Karpas-422 (cell line): Measurements from ENCODE around the gene POLN. TPM values are rescaled to one million over a fixed set of nuclear protein-coding genes. Genes with fewer than 3 reads are reported as not detected.

Source experiments
- DNase-seq: peaks from one replicate; pipeline ENCODE4 v3.0.0-alpha.2; 2015
- H2AFZ ChIP-seq: fragments of 200-600 bp; sonication (generic); 2 replicates; pipeline ENCODE4 v1.6.1; 2014; ENCODE audit warnings: antibody characterized with exemption, low read length, mixed read lengths
- H3K27ac ChIP-seq: fragments of 200-600 bp; sonication (generic); 2 replicates; pipeline ENCODE4 v1.5.1; 2014; ENCODE audit warnings: mild to moderate bottlenecking, low read length, moderate library complexity
- H3K27me3 ChIP-seq: fragments of 200-600 bp; sonication (generic); 2 replicates; pipeline ENCODE4 v1.6.1; 2014; ENCODE audit warnings: low read length, mixed read lengths
- H3K36me3 ChIP-seq: fragments of 200-600 bp; sonication (generic); 2 replicates; pipeline ENCODE4 v1.6.1; 2014; ENCODE audit warnings: low read length, mixed read lengths; ENCODE audit not compliant: insufficient read depth
- H3K4me1 ChIP-seq: fragments of 200-600 bp; sonication (generic); 2 replicates; pipeline ENCODE4 v1.6.1; 2014; ENCODE audit warnings: mild to moderate bottlenecking, low read length, mixed read lengths
- H3K4me2 ChIP-seq: fragments of 200-600 bp; sonication (generic); 2 replicates; pipeline ENCODE4 v1.6.1; 2014; ENCODE audit warnings: low read length, low read depth, mild to moderate bottlenecking; ENCODE audit not compliant: poor library complexity, severe bottlenecking
- H3K4me3 ChIP-seq: fragments of 200-600 bp; sonication (generic); 2 replicates; pipeline ENCODE4 v1.5.1; 2014; ENCODE audit warnings: mild to moderate bottlenecking, antibody characterized with exemption, low read length, mixed read lengths
- H3K79me2 ChIP-seq: fragments of 200-600 bp; sonication (generic); 2 replicates; pipeline ENCODE4 v1.6.1; 2014; ENCODE audit warnings: mild to moderate bottlenecking, low read length, mixed read lengths
- H3K9ac ChIP-seq: fragments of 200-600 bp; sonication (generic); 2 replicates; pipeline ENCODE4 v1.6.0; 2014; ENCODE audit warnings: low read length
- H3K9me2 ChIP-seq: fragments of 200-600 bp; sonication (generic), shearing (Covaris generic); replicated peaks from 2 replicates; pipeline ENCODE4 v1.6.0; 2014; ENCODE audit warnings: mild to moderate bottlenecking, low read length, moderate library complexity; ENCODE audit not compliant: insufficient read depth
- H3K9me3 ChIP-seq: fragments of 300-700, 200-600 bp; sonication (generic); 2 replicates; pipeline ENCODE4 v1.6.1; 2014; ENCODE audit warnings: low read length, mixed read lengths
- H4K20me1 ChIP-seq: fragments of 200-600 bp; sonication (generic); 2 replicates; pipeline ENCODE4 v1.6.1; 2014; ENCODE audit warnings: mild to moderate bottlenecking, antibody characterized with exemption, low read length, low read depth; ENCODE audit not compliant: insufficient read depth
- total RNA-seq: library from RNA; depleted of rRNA; stranded (reverse); fragments of >200 nt; shearing (Covaris generic); gene quantifications from 2 replicates; pipeline ENCODE4 v1.2.3, GENCODE V29; 2014; ENCODE audit warnings: low replicate concordance

Gene POLN
- total RNA-seq, 1 experiment from 2014 or later, result 4.3 TPM

DNA sequence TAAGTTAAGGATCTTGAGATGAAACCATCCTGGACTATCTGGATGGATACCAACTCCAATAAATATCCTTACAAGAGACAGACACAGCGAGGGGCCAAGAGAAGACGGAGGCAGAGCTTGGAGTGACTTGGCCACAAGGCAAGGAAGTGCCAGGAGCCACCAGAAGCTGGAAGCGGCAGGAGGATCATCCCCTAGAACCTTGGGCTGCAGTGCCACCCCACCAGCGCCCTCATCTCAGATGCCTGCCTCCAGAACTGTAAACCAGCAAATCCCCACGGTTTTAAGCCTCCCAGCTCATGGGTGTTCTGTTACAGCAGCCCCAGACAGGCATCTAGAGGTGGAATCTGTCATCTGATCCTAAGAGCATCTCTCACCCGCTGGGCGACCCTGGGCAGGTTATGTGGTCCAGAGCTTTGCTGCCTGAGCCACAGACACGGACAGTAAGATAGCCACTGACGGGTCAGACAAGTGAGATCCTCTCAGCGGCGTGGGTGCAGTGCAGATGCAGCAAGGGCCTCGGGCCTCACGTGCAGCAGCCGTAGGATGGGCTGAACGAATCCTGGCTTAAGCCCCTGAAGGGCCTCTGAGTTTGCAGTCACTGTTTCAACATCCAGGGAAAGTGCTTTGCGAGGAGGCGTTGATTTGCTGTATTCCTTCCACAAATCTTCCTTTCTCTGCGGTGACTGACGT, 45.1 kb upstream of the POLN start:
- Histone ChIP-seq H3K27ac (no peak overlapping the region), H4K20me1 (no peaks in the 10 kb centered on the region), H3K36me3 (no peaks in the 10 kb centered on the region), H3K27me3 (no peaks in the 10 kb centered on the region), H3K4me3 (no peak overlapping the region), H3K4me2 (no peak overlapping the region), H2AFZ (no peak overlapping the region), H3K9me3 (no peaks in the 10 kb centered on the region), H3K79me2 (no peaks in the 10 kb centered on the region), H3K9ac (no peak overlapping the region), H3K4me1 (peaks cover 33% of the 10 kb centered on the region), H3K9me2 (no peaks in the 10 kb centered on the region)
- DNase-seq, result no peak

DNA sequence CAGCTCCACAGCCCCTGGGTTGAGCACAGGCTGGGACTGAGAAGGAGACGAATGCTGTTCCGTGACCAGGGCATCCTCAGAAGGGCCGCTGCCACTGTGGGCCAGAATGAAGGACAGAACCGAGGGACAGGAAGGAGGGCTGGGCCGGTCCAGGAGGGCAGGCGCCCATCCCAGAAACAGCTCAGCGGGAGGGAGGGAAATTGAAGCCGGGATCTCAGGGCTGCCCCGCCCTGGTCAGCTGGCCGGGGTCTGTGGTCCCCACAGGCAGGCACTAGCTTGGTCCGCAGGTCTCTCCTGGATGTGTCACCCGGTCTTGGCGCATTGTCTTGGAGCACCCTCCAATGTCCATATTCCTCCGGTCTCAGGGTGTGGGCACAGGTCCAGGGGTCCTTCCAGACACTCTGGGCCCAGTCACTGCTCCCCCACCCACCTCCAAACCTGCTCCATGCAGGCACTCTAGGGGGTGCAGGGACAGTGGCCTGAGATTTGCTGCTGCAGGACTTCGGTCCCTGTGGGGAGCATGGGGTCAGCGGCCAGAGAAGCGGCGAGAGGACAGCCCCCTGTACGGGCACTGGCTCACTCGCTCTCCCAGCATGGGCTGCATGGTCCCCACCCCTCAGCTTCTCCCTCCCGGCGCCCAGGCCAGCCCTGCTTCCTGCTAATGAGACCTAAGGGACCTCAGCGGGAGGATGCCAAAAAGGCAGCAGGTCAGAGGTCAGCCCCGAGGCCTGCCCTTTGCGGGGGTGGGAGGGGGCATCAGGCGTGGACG, 43.9 kb upstream of the POLN start:
- Histone ChIP-seq H3K79me2 (no peaks in the 10 kb centered on the region), H2AFZ (no peak overlapping the region), H3K4me2 (no peak overlapping the region), H3K9me2 (no peaks in the 10 kb centered on the region), H3K4me1 (peaks cover 29% of the 10 kb centered on the region), H3K9ac (no peak overlapping the region), H4K20me1 (no peaks in the 10 kb centered on the region), H3K36me3 (no peaks in the 10 kb centered on the region), H3K9me3 (no peaks in the 10 kb centered on the region), H3K27ac (no peak overlapping the region), H3K4me3 (no peak overlapping the region), H3K27me3 (no peaks in the 10 kb centered on the region)
- no peak for DNase-seq

DNA sequence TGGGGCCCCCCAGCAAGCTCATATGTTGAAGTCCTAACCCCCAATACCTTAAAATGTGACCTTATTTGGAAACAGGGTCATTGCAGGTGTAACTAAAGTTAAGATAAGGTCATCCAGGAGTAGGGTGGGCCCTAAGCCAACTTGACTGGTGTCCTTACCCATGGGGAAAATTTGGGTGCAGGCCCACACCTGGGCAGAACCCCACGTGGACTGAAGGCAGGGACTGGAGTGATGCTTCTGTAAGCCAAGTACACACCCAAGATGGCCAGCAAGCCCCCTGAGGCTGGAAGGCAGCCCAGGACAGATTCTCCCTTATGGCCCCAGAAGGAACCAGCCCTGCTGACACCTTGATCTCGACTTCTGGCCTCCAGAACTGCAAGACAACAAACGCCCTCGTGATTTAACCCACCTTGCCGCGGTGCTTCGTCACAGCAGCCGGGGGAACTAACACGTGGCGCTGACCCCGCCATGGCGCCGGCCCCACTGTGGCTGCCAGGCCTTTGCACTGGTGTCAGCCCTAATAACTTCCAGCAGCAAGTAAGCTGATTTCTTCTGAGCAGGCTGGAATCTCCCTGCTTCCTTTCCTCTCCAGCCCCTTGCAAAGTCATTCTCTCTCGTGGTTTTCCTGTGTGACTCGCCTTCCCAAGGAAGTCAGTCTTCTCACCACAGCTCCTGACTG, 43.2 kb upstream of the POLN start:
- no peaks in the 10 kb centered on the region for H3K36me3 ChIP-seq
- H3K27me3 ChIP-seq, result no peaks in the 10 kb centered on the region
- no peak overlapping the region for H3K4me3 ChIP-seq
- H3K9me3 ChIP-seq, result no peaks in the 10 kb centered on the region
- H4K20me1 ChIP-seq, result no peaks in the 10 kb centered on the region
- H3K79me2 ChIP-seq, result no peaks in the 10 kb centered on the region
- no peak overlapping the region for H3K4me2 ChIP-seq
- peaks cover 22% of the 10 kb centered on the region for H3K4me1 ChIP-seq
- H3K9me2 ChIP-seq, result no peaks in the 10 kb centered on the region
- H3K9ac ChIP-seq, result no peak overlapping the region
- H3K27ac ChIP-seq, result no peak overlapping the region
- H2AFZ ChIP-seq, result no peak overlapping the region
- DNase-seq, result no peak

- Histone ChIP-seq H3K27ac (no peak overlapping the region), H3K4me2 (no peak overlapping the region), H4K20me1 (no peaks in the 10 kb centered on the region), H2AFZ (no peak overlapping the region), H3K4me1 (peaks cover 15% of the 10 kb centered on the region), H3K9me2 (no peaks in the 10 kb centered on the region), H3K9me3 (no peaks in the 10 kb centered on the region), H3K27me3 (no peaks in the 10 kb centered on the region), H3K4me3 (no peak overlapping the region), H3K9ac (no peak overlapping the region), H3K36me3 (no peaks in the 10 kb centered on the region), H3K79me2 (no peaks in the 10 kb centered on the region)
- no peak for DNase-seq
These were observed 42.4 kb upstream of the POLN start for GRCh38 chr4:2284161-2284933.

DNA sequence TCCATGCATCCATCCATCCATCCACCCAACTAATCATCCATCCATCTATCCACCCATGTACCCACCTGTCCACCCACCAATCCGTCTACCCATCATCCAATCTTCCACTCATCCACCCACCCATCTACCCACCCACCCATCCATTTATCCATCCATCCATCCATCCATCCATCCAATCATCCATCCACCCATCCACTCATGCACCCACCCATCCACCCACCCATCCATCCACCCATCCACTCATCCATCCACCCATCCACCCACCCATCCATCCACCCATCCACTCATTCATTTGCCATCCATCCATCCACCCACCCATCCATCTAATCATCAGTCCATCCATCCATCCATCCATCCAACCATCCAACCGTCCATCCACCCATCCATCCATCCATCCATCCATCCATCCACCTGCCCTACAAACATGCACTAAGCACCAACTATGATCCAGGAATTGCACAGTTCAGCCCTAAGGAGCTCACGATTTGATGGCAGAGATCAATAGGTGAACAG, 41.3 kb upstream of the POLN start:
- Histone ChIP-seq H3K27ac (no peak overlapping the region), H3K9ac (no peak overlapping the region), H2AFZ (no peak overlapping the region), H3K4me3 (no peak overlapping the region), H3K27me3 (no peaks in the 10 kb centered on the region), H4K20me1 (no peaks in the 10 kb centered on the region), H3K4me2 (no peak overlapping the region), H3K4me1 (peaks cover 14% of the 10 kb centered on the region), H3K9me3 (no peaks in the 10 kb centered on the region), H3K9me2 (no peaks in the 10 kb centered on the region), H3K79me2 (no peaks in the 10 kb centered on the region), H3K36me3 (no peaks in the 10 kb centered on the region)
- no peak for DNase-seq

DNA sequence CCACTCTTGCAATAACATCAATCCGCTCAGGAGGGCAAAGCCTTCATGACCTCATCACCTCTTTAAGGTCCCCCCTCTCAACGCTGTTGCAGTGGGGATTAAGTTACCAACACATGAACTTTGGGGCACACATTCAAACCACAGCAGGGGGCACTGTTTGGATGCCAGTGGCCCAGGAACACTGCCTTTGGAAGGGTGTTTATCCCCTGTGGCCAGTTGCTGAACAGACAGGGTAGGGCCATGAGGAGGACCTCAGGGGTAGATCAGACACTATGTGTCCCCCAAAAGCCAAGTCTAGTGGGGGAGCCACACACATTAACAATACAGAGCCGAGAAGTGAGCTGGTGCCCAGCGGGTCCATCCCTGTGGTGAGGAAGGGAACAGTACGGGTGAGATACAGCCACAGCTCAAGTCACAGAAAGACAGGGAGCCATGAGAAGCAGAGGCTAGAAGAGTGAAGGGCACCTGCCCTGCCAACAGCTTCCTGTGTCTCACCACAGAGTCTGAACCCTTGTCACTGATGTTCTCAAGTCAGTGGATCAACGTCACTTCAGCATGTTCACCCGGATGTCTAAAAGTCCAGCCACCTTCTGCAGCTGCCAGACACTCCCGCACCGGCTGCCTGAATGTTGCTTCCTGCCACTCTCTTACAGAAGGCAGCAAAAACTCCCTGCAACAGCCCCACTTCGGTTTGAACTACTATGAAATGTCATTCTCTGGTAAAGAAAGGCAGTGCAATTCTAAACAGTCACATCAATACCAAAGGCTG, 39.8 kb upstream of the POLN start:
- H3K4me2 ChIP-seq, result peak overlapping the region; percentile 10

GRCh38 chr4:2280531-2281300, 38.8 kb upstream of the POLN start:
- H3K79me2 ChIP-seq, result no peaks in the 10 kb centered on the region
- H3K4me3 ChIP-seq, result no peak overlapping the region
- no peaks in the 10 kb centered on the region for H3K9me2 ChIP-seq
- H3K9me3 ChIP-seq, result no peaks in the 10 kb centered on the region
- DNase-seq, result no peak
- H3K27me3 ChIP-seq, result no peaks in the 10 kb centered on the region
- no peak overlapping the region for H2AFZ ChIP-seq
- H3K9ac ChIP-seq, result no peak overlapping the region
- no peaks in the 10 kb centered on the region for H4K20me1 ChIP-seq
- H3K27ac ChIP-seq, result no peak overlapping the region
- no peak overlapping the region for H3K4me2 ChIP-seq
- peaks cover 14% of the 10 kb centered on the region for H3K4me1 ChIP-seq
- H3K36me3 ChIP-seq, result no peaks in the 10 kb centered on the region

More for the DNA sequence above, 39.8 kb upstream of the POLN start:
- Histone ChIP-seq H3K4me1 (peaks cover 14% of the 10 kb centered on the region), H4K20me1 (no peaks in the 10 kb centered on the region), H3K9ac (peak overlapping the region; percentile 4), H3K9me3 (no peaks in the 10 kb centered on the region), H3K4me3 (no peak overlapping the region), H3K27ac (no peak overlapping the region), H3K27me3 (no peaks in the 10 kb centered on the region), H2AFZ (peak overlapping the region; percentile 48; the same call in 1 of the 2 replicates), H3K9me2 (no peaks in the 10 kb centered on the region), H3K36me3 (no peaks in the 10 kb centered on the region), H3K79me2 (no peaks in the 10 kb centered on the region)
- peak; percentile 76 for DNase-seq
